Right ventricle myocardium inferior (tissue), 1 donor: ENCODE measurements around the gene CEP128. TPM values are rescaled to one million over a fixed set of nuclear protein-coding genes. Genes with fewer than 3 reads are reported as not detected.

Experiments
- ATAC-seq: fragments of 200-7000 bp; cut with Tn5 transposase; one replicate; pipeline ENCODE4 v1.9.1; 2020; ENCODE audit warnings: mild to moderate bottlenecking, moderate library complexity
- DNase-seq: peaks from one replicate; pipeline ENCODE4 v3.0.0; 2021; ENCODE audit errors: missing footprints
- intact Hi-C: fragments of 100-400 bp; cut with DNase I; formaldehyde crosslinking; loops from one replicate; pipeline ENCODE4 v1.11.0; 2022
- total RNA-seq: library from RNA; stranded (reverse); fragmentation: NEBNext Ultra II Directional; extraction: Animal tissue kit (Norgen Biotek cat#: 25700); gene quantifications from one replicate; pipeline ENCODE4 v1.2.1, GENCODE V29; 2021
- donor health status: DM: no; HTN: yes; CAD: no; lungs with severe emphysema.

The CEP128 gene
- total RNA-seq, 1 donor from 2014 or later: 3.5 TPM

GRCh38 chr14:80718940-80719339 lies 222.6 kb downstream of the CEP128 start:
- DNase-seq: no peak
- ATAC-seq: no peak
- intact Hi-C loops: no loop called here

GRCh38 chr14:80714474-80714873 lies 227.1 kb downstream of the CEP128 start:
- DNase-seq: no peak

GRCh38 chr14:80713076-80713850 lies 228.3 kb downstream of the CEP128 start:
- intact Hi-C loops: no loop called here
- DNase-seq (no peak), ATAC-seq (no peak)

More at GRCh38 chr14:80714474-80714873, 227.1 kb downstream of the CEP128 start:
- intact Hi-C loops: no loop called here
- no peak for ATAC-seq

- intact Hi-C loops: no loop called here
- no peak for ATAC-seq
- DNase-seq: no peak
Observed at GRCh38 chr14:80705241-80705980, 236.1 kb downstream of the CEP128 start.

- no peak for DNase-seq
- intact Hi-C loops: no loop called here
- no peak for ATAC-seq
Observed at GRCh38 chr14:80700601-80701000, 240.9 kb downstream of the CEP128 start.

GRCh38 chr14:80699861-80700260 lies 241.7 kb downstream of the CEP128 start:
- DNase-seq (no peak), ATAC-seq (no peak)
- intact Hi-C loops: no loop called here

- ATAC-seq (no peak), DNase-seq (no peak)
- intact Hi-C loops: no loop called here
Observed at GRCh38 chr14:80698974-80699373, 242.6 kb downstream of the CEP128 start.

GRCh38 chr14:80695869-80696268 lies 245.7 kb downstream of the CEP128 start:
- ATAC-seq (no peak), DNase-seq (no peak)
- intact Hi-C loops: no loop called here

- intact Hi-C loops: no loop called here
- DNase-seq (no peak), ATAC-seq (no peak)
Observed at GRCh38 chr14:80692903-80693302, 248.6 kb downstream of the CEP128 start.

GRCh38 chr14:80681651-80682050 lies 259.9 kb downstream of the CEP128 start:
- ATAC-seq (no peak), DNase-seq (no peak)
- intact Hi-C loops: no loop called here

- intact Hi-C loops: no loop called here
- no peak for ATAC-seq
- DNase-seq: no peak
Observed at GRCh38 chr14:80679273-80679672, 262.3 kb downstream of the CEP128 start.

GRCh38 chr14:80678436-80678835 lies 263.1 kb downstream of the CEP128 start:
- ATAC-seq: no peak
- no peak for DNase-seq
- intact Hi-C loops: no loop called here

GRCh38 chr14:80669426-80669825 lies 272.1 kb downstream of the CEP128 start:
- intact Hi-C loops: no loop called here
- no peak for ATAC-seq
- DNase-seq: no peak

GRCh38 chr14:80664576-80664975 lies 277.0 kb downstream of the CEP128 start:
- intact Hi-C loops: no loop called here
- DNase-seq (no peak), ATAC-seq (no peak)

- intact Hi-C loops: no loop called here
- DNase-seq: no peak
- ATAC-seq: no peak
Observed at GRCh38 chr14:80663541-80663940, 278.0 kb downstream of the CEP128 start.

GRCh38 chr14:80659783-80660182 lies 281.8 kb downstream of the CEP128 start:
- no peak for DNase-seq
- no peak for ATAC-seq
- intact Hi-C loops: no loop called here

- DNase-seq (no peak), ATAC-seq (peak; percentile 37)
- intact Hi-C loops: no loop called here
Observed at GRCh38 chr14:80658733-80659132, 282.8 kb downstream of the CEP128 start.

GRCh38 chr14:80658155-80658554 lies 283.4 kb downstream of the CEP128 start:
- intact Hi-C loops: no loop called here
- ATAC-seq (no peak), DNase-seq (no peak)

GRCh38 chr14:80653956-80654355 lies 287.6 kb downstream of the CEP128 start:
- ATAC-seq (no peak), DNase-seq (no peak)
- intact Hi-C loops: no loop called here

- DNase-seq (no peak), ATAC-seq (no peak)
- intact Hi-C loops: no loop called here
Observed at GRCh38 chr14:80645667-80646413, 295.7 kb downstream of the CEP128 start.
